Esophagus muscularis mucosa (tissue), 4 donors: Measurements from ENCODE around the gene SH3GLB2. TPM values are rescaled to one million over a fixed set of nuclear protein-coding genes. Genes with fewer than 3 reads are reported as not detected.
A peak's percentile ranks its signal among the peaks of the same experiment; 100 is the strongest.

Experiments
- DNase-seq: peaks from one replicate; pipeline ENCODE4 v3.0.0-alpha.2; 2017; ENCODE audit errors: extremely low spot score
- H3K27ac ChIP-seq, 4 donors: fragments of 200-600 bp; sonication (generic); replicated peaks in 1 of 4; 1 replicate in 3 of 4; 2 replicates in 1 of 4; pipeline ENCODE4 v1.5.1; 2016 to 2019; ENCODE audit warnings: mild to moderate bottlenecking in 1 of 4
- H3K27me3 ChIP-seq, 4 donors: fragments of 200-600 bp; sonication (generic); one replicate each; pipeline versions ENCODE4 v1.5.1 to v1.6.0; 2016 to 2019
- H3K36me3 ChIP-seq, 4 donors: fragments of 200-600 bp; sonication (generic); one replicate each; pipeline ENCODE4 v1.5.1; 2016 to 2019
- H3K4me1 ChIP-seq, 4 donors: fragments of 200-600 bp; sonication (generic); one replicate each; pipeline ENCODE4 v1.5.1; 2016 to 2019
- H3K4me3 ChIP-seq, 4 donors: fragments of 200-600 bp; sonication (generic); 1 replicate in 2 of 4; 2 replicates in 2 of 4; pipeline ENCODE4 v1.5.1; 2016 to 2019; ENCODE audit warnings: mild to moderate bottlenecking in 4 of 4, moderate library complexity in 1 of 4
- H3K9me3 ChIP-seq, 4 donors: fragments of 200-600 bp; sonication (generic); 1 replicate in 3 of 4; 2 replicates in 1 of 4; pipeline ENCODE4 v1.5.1; 2016 to 2019
- CTCF ChIP-seq, 3 experiments: fragments of 200-600 bp in 2 of 3; fragments of 450-650 bp in 1 of 3; sonication (generic) in 2 of 3; IDR thresholded peaks; one replicate each; pipeline ENCODE4 v1.5.1; 2017 to 2019; ENCODE audit warnings: antibody characterized with exemption in 3 of 3, mild to moderate bottlenecking in 2 of 3, moderate library complexity in 1 of 3
- EP300 ChIP-seq: sonication (generic); formaldehyde crosslinking; IDR thresholded peaks from one replicate; pipeline ENCODE4 v1.6.1; 2017; ENCODE audit warnings: antibody characterized with exemption
- POLR2A ChIP-seq: fragments of 450-650 bp; IDR thresholded peaks from one replicate; pipeline ENCODE4 v1.6.1; 2017; ENCODE audit warnings: antibody characterized with exemption, moderate library complexity, mild to moderate bottlenecking, low read depth
- POLR2AphosphoS5 ChIP-seq, 2 donors: sonication (generic); formaldehyde crosslinking; IDR thresholded peaks; one replicate each; pipeline ENCODE4 v1.6.1; 2017; ENCODE audit warnings: antibody characterized with exemption in 2 of 2
- WGBS: methylation state at CpG from one replicate; pipeline ENCODE4 v1.1.5; 2018; 5-methylcytosine and 5-hydroxymethylcytosine counted together
- intact Hi-C: fragments of 100-400 bp; cut with DNase I; formaldehyde crosslinking; loops from one replicate; pipeline ENCODE4 v1.15.1; 2023
- total RNA-seq, 4 donors: library from RNA; depleted of rRNA; stranded (reverse); fragments of >200 nt; gene quantifications; one replicate each; pipeline versions ENCODE4 v1.1.0 to v1.2.1, GENCODE V29; 2016

Gene SH3GLB2
- total RNA-seq, 4 donors from 2014 or later: 71.6 to 92.3 (median 88.5) TPM

- no peak for DNase-seq
- TF ChIP-seq CTCF (IDR thresholded peaks at IDR 0.05) (no peak), EP300 (no peak), POLR2AphosphoS5 (IDR thresholded peaks at IDR 0.05) (no peak), POLR2A (no peak)
- intact Hi-C loops: no loop called here
- Histone ChIP-seq H3K4me1 (peaks cover 22 to 48% (median 33%) of the 10 kb centered on the region in 4 donors), H3K27ac (no peak overlapping the region), H3K27me3 (no peaks in the 10 kb centered on the region), H3K4me3 (no peak overlapping the region), H3K36me3 (peaks cover 25 to 49% (median 47%) of the 10 kb centered on the region in 4 donors), H3K9me3 (no peaks in the 10 kb centered on the region)
- 90% methylated on average over 7 of the region's 12 CpGs for WGBS
Measured at GRCh38 chr9:129040113-129040643, 12.0 kb upstream of the SH3GLB2 start.

- intact Hi-C loops: loop anchor here (5.0 kb wide), 1 partner anchor 39 kb away; no protein-coding TSS in a partner anchor
- Histone ChIP-seq H3K4me1 (peaks cover 22 to 48% (median 33%) of the 10 kb centered on the region in 4 donors), H3K36me3 (peaks cover 10 to 30% (median 29%) of the 10 kb centered on the region in 4 donors), H3K9me3 (no peaks in the 10 kb centered on the region), H3K27ac (peak overlapping the region; percentile 82 to 91 (median 88)), H3K27me3 (no peaks in the 10 kb centered on the region), H3K4me3 (peak overlapping the region; percentile 79 to 99 (median 88))
- no peak for DNase-seq
- 72% methylated on average over 8 of the region's 8 CpGs for WGBS
- TF ChIP-seq EP300: no peak
- no peak for TF ChIP-seq POLR2AphosphoS5 (IDR thresholded peaks at IDR 0.05)
- no peak for TF ChIP-seq CTCF (IDR thresholded peaks at IDR 0.05)
- no peak for TF ChIP-seq POLR2A
Measured at GRCh38 chr9:129038109-129038852, 10.2 kb upstream of the SH3GLB2 start.

- WGBS: 12% methylated on average over 3 of the region's 6 CpGs
- peak overlapping the region; percentile 82 to 91 (median 88) for H3K27ac ChIP-seq
- H3K36me3 ChIP-seq: peaks cover 8 to 25% (median 24%) of the 10 kb centered on the region in 4 donors
- H3K4me3 ChIP-seq: peak overlapping the region; percentile 79 to 99 (median 88)
- DNase-seq: no peak
- no peaks in the 10 kb centered on the region for H3K27me3 ChIP-seq
- peaks cover 22 to 48% (median 33%) of the 10 kb centered on the region in 4 donors for H3K4me1 ChIP-seq
- no peaks in the 10 kb centered on the region for H3K9me3 ChIP-seq
- intact Hi-C loops: loop anchor here (5.0 kb wide), 1 partner anchor 40 kb away; no protein-coding TSS in a partner anchor
- TF ChIP-seq POLR2A: no peak
- TF ChIP-seq CTCF (IDR thresholded peaks at IDR 0.05): no peak
- no peak for TF ChIP-seq EP300
- peak; percentile 9 to 11 for TF ChIP-seq POLR2AphosphoS5 (IDR thresholded peaks at IDR 0.05)
Measured at GRCh38 chr9:129037767-129038098, 9.6 kb upstream of the SH3GLB2 start.

GRCh38 chr9:129036923-129037766 is 9.0 kb upstream of the SH3GLB2 start:
- Histone ChIP-seq H3K4me3 (peak overlapping the region; percentile 79 to 99 (median 88)), H3K27me3 (no peaks in the 10 kb centered on the region), H3K4me1 (peaks cover 22 to 48% (median 33%) of the 10 kb centered on the region in 4 donors), H3K36me3 (peaks cover 3 to 19% (median 18%) of the 10 kb centered on the region in 4 donors), H3K27ac (peak overlapping the region; percentile 82 to 91 (median 88)), H3K9me3 (no peaks in the 10 kb centered on the region)
- TF ChIP-seq CTCF (IDR thresholded peaks at IDR 0.05) (no peak), POLR2AphosphoS5 (IDR thresholded peaks at IDR 0.05) (no peak), EP300 (no peak), POLR2A (no peak)
- DNase-seq: no peak
- intact Hi-C loops: loop anchor here (5.0 kb wide), 1 partner anchor 40 kb away; no protein-coding TSS in a partner anchor
- 6% methylated on average over 24 of the region's 32 CpGs for WGBS
